SH-SY5Y (cell line): ENCODE data around the gene CSTPP1.

Experiments
- GATA2 ChIP-seq: IDR thresholded peaks from 2 replicates; pipeline ENCODE4 v1.6.1; 2011; ENCODE audit warnings: mild to moderate bottlenecking, low read depth, low read length
- GATA3 ChIP-seq: IDR thresholded peaks from 2 replicates; pipeline ENCODE4 v1.6.1; 2011; ENCODE audit warnings: low read depth, mild to moderate bottlenecking, low read length, moderate library complexity

- TF ChIP-seq GATA2 (no peak), GATA3 (no peak)
These were observed 220.4 kb downstream of the CSTPP1 start for GRCh38 chr11:47156951-47157350.
